GM12878 (cell line): ENCODE data around the gene FXYD1. TPM values are rescaled to one million over a fixed set of nuclear protein-coding genes. Genes with fewer than 3 reads are reported as not detected.

Source experiments
- ATAC-seq: fragments of 200-7000 bp; cut with Tn5 transposase; 3 replicates; pipeline ENCODE4 v1.9.1; 2020; ENCODE audit warnings: mild to moderate bottlenecking, moderate library complexity
- BruUV-seq: library from RNA; stranded (reverse); fragments of 400-500 nt; replicated peaks from 2 replicates; lab custom pipeline; 2021; lab: Mats Ljungman, UMichigan
- CTCF ChIA-PET: fragments of 300-600 bp; sonication (Branson Sonifier 250); formaldehyde crosslinking; extraction: SDS; loops from one replicate; lab custom pipeline; 2021; ENCODE audit warnings: inconsistent platforms; lab: Yijun Ruan, JAX
- POLR2A ChIA-PET: fragments of 350-600 bp; formaldehyde crosslinking; extraction: SDS; loops from one replicate; lab custom pipeline; 2021; ENCODE audit warnings: inconsistent platforms; lab: Charles Lee
- RAD21 ChIA-PET: fragments of 300-600 bp; sonication (Branson Sonifier 250); formaldehyde crosslinking; loops from one replicate; lab custom pipeline; 2023; ENCODE audit warnings: antibody characterized with exemption; ENCODE audit not compliant: unreplicated experiment; lab: Charles Lee
- SMC1A ChIA-PET: fragments of 300-600 bp; sonication (Branson Sonifier 250); formaldehyde crosslinking; loops from one replicate; lab custom pipeline; 2023; ENCODE audit not compliant: unreplicated experiment, uncharacterized antibody; lab: Charles Lee
- DNase-seq: peaks from one replicate; pipeline ENCODE4 v3.0.0-alpha.2; 2011; ENCODE audit warnings: low read depth, low spot score
- FAIRE-seq: peaks from 3 replicates; lab custom pipeline; 2011; peaks lifted over from hg19 to GRCh38; lab: Jason Lieb, UNC
- H2AFZ ChIP-seq: 2 replicates; pipeline ENCODE4 v1.6.0; 2011; ENCODE audit warnings: low read depth, low read length, control low read depth; ENCODE audit not compliant: control insufficient read depth
- H3K27ac ChIP-seq: 2 replicates; pipeline ENCODE4 v1.5.1; 2011; ENCODE audit warnings: control low read depth; ENCODE audit not compliant: control insufficient read depth, insufficient read depth
- H3K27me3 ChIP-seq, 2 experiments: replicated peaks in 1 of 2; 2 replicates each; pipeline versions ENCODE4 v1.6.0 to v1.6.1; 2011; ENCODE audit warnings: low read length in 1 of 2; ENCODE audit not compliant: control insufficient read depth in 2 of 2, insufficient read depth in 2 of 2
- H3K36me3 ChIP-seq, 2 experiments: 2 replicates each; pipeline ENCODE4 v1.5.1; 2011; ENCODE audit warnings: low read length in 1 of 2; ENCODE audit not compliant: control insufficient read depth in 2 of 2, insufficient read depth in 2 of 2
- H3K4me1 ChIP-seq: 2 replicates; pipeline ENCODE4 v1.6.1; 2011; ENCODE audit warnings: mild to moderate bottlenecking, low read length, moderate library complexity, mixed read lengths; ENCODE audit not compliant: control insufficient read depth, insufficient read depth
- H3K4me2 ChIP-seq: 2 replicates; pipeline ENCODE4 v1.6.0; 2011; ENCODE audit warnings: control low read depth; ENCODE audit not compliant: control insufficient read depth, insufficient read depth
- H3K4me3 ChIP-seq: fragments of 200-600 bp; sonication (generic); 2 replicates; pipeline ENCODE4 v1.5.1; 2016
- H3K79me2 ChIP-seq: 2 replicates; pipeline ENCODE4 v1.6.0; 2011; ENCODE audit warnings: low read length; ENCODE audit not compliant: control insufficient read depth, insufficient read depth
- H3K9ac ChIP-seq: 2 replicates; pipeline ENCODE4 v1.8.0; 2011; ENCODE audit warnings: low read length, control low read depth, mixed read lengths; ENCODE audit not compliant: control insufficient read depth, insufficient read depth
- H3K9me3 ChIP-seq: replicated peaks from 3 replicates; pipeline ENCODE4 v1.5.1; 2011; ENCODE audit warnings: mild to moderate bottlenecking, low read length; ENCODE audit not compliant: control insufficient read depth, insufficient read depth
- H4K20me1 ChIP-seq: 2 replicates; pipeline ENCODE4 v1.6.0; 2011; ENCODE audit not compliant: control insufficient read depth, insufficient read depth
- ATF7 ChIP-seq: fragments of 450-650 bp; IDR thresholded peaks from 2 replicates; pipeline ENCODE4 v1.6.1; 2016; ENCODE audit warnings: low read depth, mild to moderate bottlenecking
- BRCA1 ChIP-seq: IDR thresholded peaks from 2 replicates; pipeline ENCODE4 v1.6.1; 2011; ENCODE audit warnings: low read depth, low read length, improper control_type of control experiment
- IKZF2 ChIP-seq, 2 experiments: fragments of 450-650 bp; IDR thresholded peaks; 2 replicates each; pipeline ENCODE4 v1.6.1; 2017; ENCODE audit warnings: mild to moderate bottlenecking in 2 of 2, moderate library complexity in 2 of 2
- JUNB ChIP-seq: IDR thresholded peaks from 2 replicates; pipeline ENCODE4 v1.6.1; 2016; ENCODE audit warnings: antibody characterized with exemption, mild to moderate bottlenecking
- NBN ChIP-seq: fragments of 450-650 bp; IDR thresholded peaks from 2 replicates; pipeline ENCODE4 v1.6.1; 2016
- PAX8 ChIP-seq: fragments of 450-650 bp; IDR thresholded peaks from 2 replicates; pipeline ENCODE4 v1.6.1; 2017; ENCODE audit warnings: mild to moderate bottlenecking, moderate library complexity
- RBBP5 ChIP-seq: fragments of 200-600 bp; sonication (generic); conservative IDR thresholded peaks from 2 replicates; pipeline ENCODE4 v1.6.1; 2016
- RFX5 ChIP-seq: IDR thresholded peaks from 2 replicates; pipeline ENCODE4 v1.6.1; 2011; ENCODE audit warnings: low read depth, low read length, improper control_type of control experiment
- SREBF1 ChIP-seq: IDR thresholded peaks from 2 replicates; pipeline ENCODE4 v1.6.1; 2012; ENCODE audit warnings: mild to moderate bottlenecking, low read length
- STAT3 ChIP-seq: IDR thresholded peaks from 2 replicates; pipeline ENCODE4 v1.6.1; 2011; ENCODE audit warnings: low read depth, low read length, improper control_type of control experiment
- YBX1 ChIP-seq: fragments of 450-650 bp; IDR thresholded peaks from 2 replicates; pipeline ENCODE4 v1.6.1; 2016; ENCODE audit warnings: antibody characterized with exemption
- WGBS: methylation state at CpG from one replicate; pipeline ENCODE4 v1.1.6; 2016; ENCODE audit warnings: low lambda C conversion rate; ENCODE audit not compliant: insufficient replicate concordance, insufficient coverage; ENCODE audit errors: missing lambda C conversion rate; 5-methylcytosine and 5-hydroxymethylcytosine counted together
- in situ Hi-C: fragments of 300-500 bp; cut with MboI; formaldehyde crosslinking; loops from 9 replicates; pipeline ENCODE4 v1.14.3; 2018; ENCODE audit warnings: mixed read lengths
- intact Hi-C: fragments of 100-400 bp; cut with micrococcal nuclease; formaldehyde crosslinking; loops from one replicate; pipeline ENCODE4 v1.14.2; 2022; ENCODE audit not compliant: unreplicated experiment
- polyA plus RNA-seq, 11 experiments: library from polyadenylated mRNA; depleted of rRNA in 4 of 11; unstranded in 6 of 11; stranded (reverse) in 5 of 11; fragments of >200 nt; fragmentation: Nextera tagmentation in 4 of 11; fragmentation: Illumina TruSeq in 1 of 11; extraction: Ambion mirVana in 4 of 11; extraction: Trizol in 1 of 11; gene quantifications; 1 replicate in 1 of 11; 2 replicates in 10 of 11; pipeline versions ENCODE4 v1.2.1 to v1.2.3, GENCODE V29; 2011 to 2016; ENCODE audit warnings: inconsistent platforms in 2 of 11, missing spikeins in 2 of 11, low read depth in 1 of 11
- total RNA-seq, 4 experiments: library from RNA; depleted of rRNA in 3 of 4; stranded (reverse); fragments of >200 nt in 3 of 4; fragmentation: Illumina TruSeq in 1 of 4; extraction: Trizol in 1 of 4; gene quantifications; 2 replicates each; pipeline versions ENCODE4 v1.2.1 to v1.2.3, GENCODE V29; 2013 to 2021
- TF ChIP-seq, protein P1 (sequence below): IDR thresholded peaks from 2 replicates; pipeline ENCODE4 v1.6.1; 2011; ENCODE audit warnings: mild to moderate bottlenecking, low read depth, low read length, moderate library complexity; ENCODE audit not compliant: insufficient replicate concordance
- TF ChIP-seq, protein P2 (sequence below): fragments of 150-350 bp; IDR thresholded peaks from 2 replicates; pipeline ENCODE4 v1.6.1; 2016; ENCODE audit warnings: low read depth, low read length

FXYD1 gene
- total and polyA plus RNA-seq, 10 of the 15 experiments (the other 5 are each of a cell fraction or from before 2014, with no cell fraction given) = 0.34 to 1.2 (median 0.49) TPM; not detected in 4

DNA sequence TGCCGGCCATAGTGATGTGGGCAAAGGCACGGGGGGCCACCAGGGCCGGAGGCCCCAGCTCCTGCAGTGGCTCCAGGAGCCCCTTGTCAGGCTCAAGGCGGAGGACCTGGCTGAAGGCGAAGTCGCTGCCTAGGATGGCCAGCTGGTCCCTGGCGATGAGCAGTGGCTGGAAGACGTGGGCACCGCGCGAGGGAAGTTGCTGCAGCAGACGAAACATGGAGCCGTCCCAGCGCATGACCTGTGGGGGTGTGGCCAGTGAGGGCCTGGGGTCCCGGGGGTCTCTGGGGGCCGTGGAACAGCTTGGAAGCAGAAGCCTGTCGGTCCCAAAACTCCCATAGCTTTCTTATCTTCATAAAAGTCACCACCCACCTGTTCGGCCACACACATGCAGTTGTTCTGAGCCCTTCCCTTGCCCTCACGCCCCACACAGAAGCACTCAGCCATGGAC lies 13.3 kb upstream of the FXYD1 start:
- in situ Hi-C loops (no loop called here), intact Hi-C loops (no loop called here)
- Histone ChIP-seq H3K36me3 (no peaks in the 10 kb centered on the region), H3K9me3 (no peaks in the 10 kb centered on the region), H3K9ac (no peak overlapping the region), H3K27me3 (no peaks in the 10 kb centered on the region), H2AFZ (no peak overlapping the region), H4K20me1 (no peaks in the 10 kb centered on the region), H3K4me3 (no peak overlapping the region), H3K4me2 (no peak overlapping the region), H3K27ac (no peak overlapping the region), H3K4me1 (peaks cover 18% of the 10 kb centered on the region), H3K79me2 (no peaks in the 10 kb centered on the region)
- 65% methylated on average over 19 of the region's 19 CpGs for WGBS
- CTCF ChIA-PET = interaction anchor here (1.1 to 2.4 kb wide), 4 partner anchors 11 to 58 kb away, joined by 3 to 25 read pairs (median 12); partner anchors contain the start of gene LGI4
- SMC1A ChIA-PET = interaction anchor here (2.9 kb wide), 1 partner anchor 11 kb away, joined by 16 read pairs; no protein-coding TSS in a partner anchor
- no TSS peak for BruUV-seq
- FAIRE-seq (no peak), ATAC-seq (no peak), DNase-seq (no peak)
- RAD21 ChIA-PET = interaction anchor here (1.2 to 1.8 kb wide), 3 partner anchors 10 to 16 kb away, joined by 5 to 11 read pairs (median 8); no protein-coding TSS in a partner anchor
- TF ChIP-seq NBN = no peak
- POLR2A ChIA-PET = interaction anchor here (0.6 to 1.2 kb wide), 4 partner anchors 13 to 142 kb away, joined by 3 to 6 read pairs (median 3); no protein-coding TSS in a partner anchor

DNA sequence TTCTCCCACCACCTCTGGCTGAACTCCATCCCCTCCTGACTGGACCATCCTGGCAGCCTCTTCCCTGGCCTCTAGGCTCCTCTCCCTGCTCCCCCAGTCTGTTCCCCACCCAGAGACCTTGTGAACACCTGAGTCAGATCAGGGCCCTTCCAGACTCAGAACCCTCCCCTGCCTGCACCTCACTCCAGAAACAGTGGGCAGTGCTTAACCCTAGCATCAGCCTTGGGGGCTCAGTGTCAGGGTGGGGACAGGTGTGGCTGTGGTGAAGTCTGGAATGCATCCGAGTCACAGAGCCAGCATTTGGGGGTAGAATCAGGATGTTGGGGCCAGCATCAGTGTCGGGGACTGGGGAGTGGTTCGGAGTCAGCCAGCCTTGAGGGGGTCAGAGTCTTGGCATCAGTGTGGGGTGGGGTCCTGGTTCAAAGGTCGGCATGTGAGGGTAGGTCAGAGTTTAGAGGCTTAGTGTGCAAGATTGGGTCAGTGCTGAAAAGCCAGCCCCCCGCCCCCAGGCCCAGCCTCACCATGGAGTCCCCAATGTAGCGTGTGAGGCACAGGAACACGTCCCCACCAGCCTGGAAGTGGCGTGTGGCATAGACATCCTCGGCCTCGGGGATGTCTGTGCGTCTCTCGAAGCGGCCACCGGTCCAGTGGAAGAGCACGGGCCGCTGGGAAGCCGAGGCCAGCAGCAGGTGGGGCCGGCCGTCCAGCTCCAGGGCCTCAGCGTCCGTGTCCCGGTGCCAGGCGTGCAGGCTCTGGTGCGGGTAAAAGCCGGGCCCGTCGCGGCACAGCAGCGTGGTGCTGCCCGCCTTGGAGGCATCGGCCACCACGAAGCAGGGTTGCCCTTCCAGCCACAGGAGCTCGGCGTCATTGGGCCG lies 12.6 kb upstream of the FXYD1 start:
- ChIA-PET RAD21 (no interaction called here), CTCF (interaction anchor here (0.6 to 2.4 kb wide), 4 partner anchors 13 to 255 kb away, joined by 3 to 14 read pairs (median 6); no protein-coding TSS in a partner anchor), POLR2A (no interaction called here), SMC1A (no interaction called here)
- WGBS = 76% methylated on average over 33 of the region's 35 CpGs
- H3K4me1 ChIP-seq = peaks cover 12% of the 10 kb centered on the region
- ATAC-seq (no peak), DNase-seq (no peak), FAIRE-seq (no peak)
- H4K20me1 ChIP-seq = no peaks in the 10 kb centered on the region
- no peaks in the 10 kb centered on the region for H3K36me3 ChIP-seq
- no peak overlapping the region for H3K4me2 ChIP-seq
- no peaks in the 10 kb centered on the region for H3K79me2 ChIP-seq
- no peak overlapping the region for H3K9ac ChIP-seq
- no peak overlapping the region for H3K4me3 ChIP-seq
- no peak overlapping the region for H3K27ac ChIP-seq
- H2AFZ ChIP-seq = no peak overlapping the region
- intact Hi-C loops = no loop called here
- H3K27me3 ChIP-seq = no peaks in the 10 kb centered on the region
- in situ Hi-C loops = no loop called here
- no TSS peak for BruUV-seq
- no peaks in the 10 kb centered on the region for H3K9me3 ChIP-seq
- no peak for TF ChIP-seq SREBF1
- TF ChIP-seq YBX1 = no peak
- TF ChIP-seq, protein P1, sequence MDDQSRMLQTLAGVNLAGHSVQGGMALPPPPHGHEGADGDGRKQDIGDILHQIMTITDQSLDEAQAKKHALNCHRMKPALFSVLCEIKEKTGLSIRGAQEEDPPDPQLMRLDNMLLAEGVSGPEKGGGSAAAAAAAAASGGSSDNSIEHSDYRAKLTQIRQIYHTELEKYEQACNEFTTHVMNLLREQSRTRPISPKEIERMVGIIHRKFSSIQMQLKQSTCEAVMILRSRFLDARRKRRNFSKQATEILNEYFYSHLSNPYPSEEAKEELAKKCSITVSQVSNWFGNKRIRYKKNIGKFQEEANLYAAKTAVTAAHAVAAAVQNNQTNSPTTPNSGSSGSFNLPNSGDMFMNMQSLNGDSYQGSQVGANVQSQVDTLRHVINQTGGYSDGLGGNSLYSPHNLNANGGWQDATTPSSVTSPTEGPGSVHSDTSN = no peak
- TF ChIP-seq STAT3 = no peak
- TF ChIP-seq ATF7 = no peak
- TF ChIP-seq BRCA1 = no peak
- TF ChIP-seq IKZF2 (IDR thresholded peaks at IDR 0.05) = no peak
- TF ChIP-seq RFX5 = no peak
- TF ChIP-seq, protein P2, sequence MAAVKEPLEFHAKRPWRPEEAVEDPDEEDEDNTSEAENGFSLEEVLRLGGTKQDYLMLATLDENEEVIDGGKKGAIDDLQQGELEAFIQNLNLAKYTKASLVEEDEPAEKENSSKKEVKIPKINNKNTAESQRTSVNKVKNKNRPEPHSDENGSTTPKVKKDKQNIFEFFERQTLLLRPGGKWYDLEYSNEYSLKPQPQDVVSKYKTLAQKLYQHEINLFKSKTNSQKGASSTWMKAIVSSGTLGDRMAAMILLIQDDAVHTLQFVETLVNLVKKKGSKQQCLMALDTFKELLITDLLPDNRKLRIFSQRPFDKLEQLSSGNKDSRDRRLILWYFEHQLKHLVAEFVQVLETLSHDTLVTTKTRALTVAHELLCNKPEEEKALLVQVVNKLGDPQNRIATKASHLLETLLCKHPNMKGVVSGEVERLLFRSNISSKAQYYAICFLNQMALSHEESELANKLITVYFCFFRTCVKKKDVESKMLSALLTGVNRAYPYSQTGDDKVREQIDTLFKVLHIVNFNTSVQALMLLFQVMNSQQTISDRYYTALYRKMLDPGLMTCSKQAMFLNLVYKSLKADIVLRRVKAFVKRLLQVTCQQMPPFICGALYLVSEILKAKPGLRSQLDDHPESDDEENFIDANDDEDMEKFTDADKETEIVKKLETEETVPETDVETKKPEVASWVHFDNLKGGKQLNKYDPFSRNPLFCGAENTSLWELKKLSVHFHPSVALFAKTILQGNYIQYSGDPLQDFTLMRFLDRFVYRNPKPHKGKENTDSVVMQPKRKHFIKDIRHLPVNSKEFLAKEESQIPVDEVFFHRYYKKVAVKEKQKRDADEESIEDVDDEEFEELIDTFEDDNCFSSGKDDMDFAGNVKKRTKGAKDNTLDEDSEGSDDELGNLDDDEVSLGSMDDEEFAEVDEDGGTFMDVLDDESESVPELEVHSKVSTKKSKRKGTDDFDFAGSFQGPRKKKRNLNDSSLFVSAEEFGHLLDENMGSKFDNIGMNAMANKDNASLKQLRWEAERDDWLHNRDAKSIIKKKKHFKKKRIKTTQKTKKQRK = no peak
- TF ChIP-seq PAX8 = no peak
- no peak for TF ChIP-seq RBBP5
- no peak for TF ChIP-seq JUNB
